A549 treated with AZD9567 at 1 μM for 4 hours (cell line): ENCODE measurements around the gene MED7. TPM values are rescaled to one million over a fixed set of nuclear protein-coding genes. Genes with fewer than 3 reads are reported as not detected.

Source experiments
- total RNA-seq: library from RNA; stranded (reverse); fragments of 200-300 nt; extraction: Qiagen RNA extraction; gene quantifications from 5 replicates; pipeline ENCODE4 v1.2.3, GENCODE V29; 2022; ENCODE audit not compliant: insufficient read depth

Gene MED7
- total RNA-seq = 10.7 to 16.6 TPM (median 15.3 TPM) in 5 replicates

GRCh38 chr5:157142317-157143126 is at the start of gene MED7:
TSS of gene MED7 (minus strand) at chr5:157142865. CDS start at chr5:157139431, 3,434 bp downstream.

GRCh38 chr5:157180374-157181264 is 38.0 kb upstream of the MED7 start, which contains the start of gene ITK:
TSS of gene ITK (plus strand) at chr5:157180840. CDS start at chr5:157180978, 138 bp downstream.

GRCh38 chr5:157166214-157167213 is 23.8 kb upstream of the MED7 start, which contains the start of gene GARIN3:
TSS of gene GARIN3 (minus strand) at chr5:157166264. CDS start at chr5:157166168, 96 bp downstream.

GRCh38 chr5:157108976-157109375 is 33.7 kb downstream of the MED7 start, which contains the start of gene HAVCR2:
TSS of gene HAVCR2 (minus strand) at chr5:157109044. CDS start at chr5:157108983, 61 bp downstream.

Other genes with a start within 250 kb of the MED7 start
- gene TIMD4, start 179.6 kb downstream of the MED7 start, total RNA-seq = 0.97 to 2.5 TPM (median 1.1 TPM) in 5 replicates
- gene HAVCR1, start 83.7 kb downstream of the MED7 start, total RNA-seq = 21.1 to 25.1 TPM (median 22.4 TPM) in 5 replicates
- 0.14 to 0.32 TPM (median 0.20 TPM) in 4 of 5 replicates, not detected in the other for gene HAVCR2, start 33.8 kb downstream of the MED7 start, total RNA-seq
- gene GARIN3, start 23.4 kb upstream of the MED7 start, total RNA-seq = not detected in 5 replicates
- 0.05 to 0.09 TPM (median 0.09 TPM) in 4 of 5 replicates, not detected in the other for gene ITK, start 38.0 kb upstream of the MED7 start, total RNA-seq
- gene CYFIP2, start 123.3 kb upstream of the MED7 start, total RNA-seq = 18.7 to 23.9 TPM (median 20.5 TPM) in 5 replicates